ENCODE results near the gene EMILIN3. TPM values are rescaled to one million over a fixed set of nuclear protein-coding genes. Genes with fewer than 3 reads are reported as not detected.

Gene EMILIN3
- total RNA-seq, 1 experiment from 2014 or later: not detected

GRCh38 chr20:41370176-41370575, 3.6 kb upstream of the EMILIN3 start:
- ChIA-PET POLR2A (no interaction called here), RAD21 (ENCODE audit: low non-redundant PET in 1 of 2, low total read pairs in 2 of 2, uncharacterized antibody in 2 of 2, unreplicated experiment in 2 of 2) (no interaction called here), CTCF (no interaction called here)
- Histone ChIP-seq H4K20me1 (ENCODE audit: insufficient read depth) (no peaks in the 10 kb centered on the region), H3K27me3 (ENCODE audit: insufficient read depth, low read length) (no peaks in the 10 kb centered on the region), H3K79me2 (ENCODE audit: insufficient read depth, low read length) (no peaks in the 10 kb centered on the region), H3K36me3 (ENCODE audit: control insufficient read depth in 1 of 2, insufficient read depth in 2 of 2, low read length in 2 of 2) (no peaks in the 10 kb centered on the region), H3K27ac (ENCODE audit: low read depth, low read length) (no peak overlapping the region), H3K9me2 (ENCODE audit: insufficient read depth) (no peaks in the 10 kb centered on the region), H3K9ac (ENCODE audit: low read length) (no peak overlapping the region), H3K9me3 (ENCODE audit: control insufficient read depth in 1 of 2, insufficient read depth in 1 of 2, low read depth in 1 of 2, low read length in 2 of 2) (no peaks in the 10 kb centered on the region), H3K4me2 (ENCODE audit: low read length) (no peak overlapping the region), H3K4me3 (replicated peaks in 1 of 2; ENCODE audit: low read depth in 1 of 2, low read length in 2 of 2) (no peak overlapping the region), H3K4me1 (ENCODE audit: control insufficient read depth in 1 of 2, insufficient read depth in 2 of 2, low read length in 2 of 2) (no peaks in the 10 kb centered on the region), H2AFZ (ENCODE audit: low read depth, low read length, poor library complexity, severe bottlenecking) (no peak overlapping the region)
- DNase-seq (ENCODE audit: low read depth, low spot score): no peak
- TF ChIP-seq ZBTB33 (IDR thresholded peaks at IDR 0.05; ENCODE audit: extremely low read depth, insufficient replicate concordance, low read length): no peak
- no peak for TF ChIP-seq SIN3A (IDR thresholded peaks at IDR 0.05; ENCODE audit: low read depth)
- no peak for TF ChIP-seq ZNF274 (IDR thresholded peaks at IDR 0.05; ENCODE audit: low read depth, low read length)
- TF ChIP-seq ATF3 (IDR thresholded peaks at IDR 0.05): no peak
- TF ChIP-seq CEBPB (IDR thresholded peaks at IDR 0.05; ENCODE audit: low read depth): no peak
- TF ChIP-seq MAX (IDR thresholded peaks at IDR 0.05): no peak
- no peak for TF ChIP-seq ELF1 (IDR thresholded peaks at IDR 0.05; ENCODE audit: borderline replicate concordance, low read depth)
- TF ChIP-seq JUND (IDR thresholded peaks at IDR 0.05): no peak
- intact Hi-C loops (cut with micrococcal nuclease): no loop called here
- no TSS peak for BruUV-seq (replicated peaks)
- no peak for ATAC-seq

- CTCF ChIA-PET: no interaction called here
- Histone ChIP-seq H3K79me2 (ENCODE audit: insufficient read depth, low read length) (no peaks in the 10 kb centered on the region), H3K9ac (ENCODE audit: low read length) (no peak overlapping the region), H3K9me3 (ENCODE audit: control insufficient read depth in 1 of 2, insufficient read depth in 1 of 2, low read depth in 1 of 2, low read length in 2 of 2) (no peaks in the 10 kb centered on the region), H3K4me1 (ENCODE audit: control insufficient read depth in 1 of 2, insufficient read depth in 2 of 2, low read length in 2 of 2) (no peaks in the 10 kb centered on the region), H3K27me3 (ENCODE audit: insufficient read depth, low read length) (no peaks in the 10 kb centered on the region), H2AFZ (ENCODE audit: low read depth, low read length, poor library complexity, severe bottlenecking) (no peak overlapping the region), H4K20me1 (ENCODE audit: insufficient read depth) (no peaks in the 10 kb centered on the region), H3K9me2 (ENCODE audit: insufficient read depth) (no peaks in the 10 kb centered on the region), H3K36me3 (ENCODE audit: control insufficient read depth in 1 of 2, insufficient read depth in 2 of 2, low read length in 2 of 2) (no peaks in the 10 kb centered on the region), H3K4me2 (ENCODE audit: low read length) (no peak overlapping the region), H3K27ac (ENCODE audit: low read depth, low read length) (no peak overlapping the region), H3K4me3 (replicated peaks in 1 of 2; ENCODE audit: low read depth in 1 of 2, low read length in 2 of 2) (no peak overlapping the region)
- POLR2A ChIA-PET: no interaction called here
- no TSS peak for BruUV-seq (replicated peaks)
- no peak for TF ChIP-seq EZH2phosphoT487 (IDR thresholded peaks at IDR 0.05; ENCODE audit: borderline replicate concordance)
- no peak for TF ChIP-seq ZFX (IDR thresholded peaks at IDR 0.05)
- no peak for TF ChIP-seq CEBPB (IDR thresholded peaks at IDR 0.05; ENCODE audit: low read depth)
- TF ChIP-seq YY1 (IDR thresholded peaks at IDR 0.05; ENCODE audit: extremely low read depth, insufficient replicate concordance, low read depth, low read length): no peak
- TF ChIP-seq CTCF (IDR thresholded peaks at IDR 0.05 in 2 of 3, conservative IDR thresholded peaks at IDR 0.05 in 1 of 3; ENCODE audit: borderline replicate concordance in 1 of 3, insufficient read depth in 1 of 3, low read depth in 2 of 3, low read length in 2 of 3): no peak
- intact Hi-C loops (cut with micrococcal nuclease): no loop called here
- ATAC-seq: no peak
- RAD21 ChIA-PET (ENCODE audit: low non-redundant PET in 1 of 2, low total read pairs in 2 of 2, uncharacterized antibody in 2 of 2, unreplicated experiment in 2 of 2): interaction anchor here in 1 of 2 experiments (0.6 kb wide), 1 partner anchor 29 kb away, joined by 4 read pairs; no protein-coding TSS in a partner anchor
- no peak for DNase-seq (ENCODE audit: low read depth, low spot score)
These were observed 3.1 kb upstream of the EMILIN3 start for GRCh38 chr20:41369673-41370072.
